Measurements from ENCODE around the gene UBXN10.

DNA sequence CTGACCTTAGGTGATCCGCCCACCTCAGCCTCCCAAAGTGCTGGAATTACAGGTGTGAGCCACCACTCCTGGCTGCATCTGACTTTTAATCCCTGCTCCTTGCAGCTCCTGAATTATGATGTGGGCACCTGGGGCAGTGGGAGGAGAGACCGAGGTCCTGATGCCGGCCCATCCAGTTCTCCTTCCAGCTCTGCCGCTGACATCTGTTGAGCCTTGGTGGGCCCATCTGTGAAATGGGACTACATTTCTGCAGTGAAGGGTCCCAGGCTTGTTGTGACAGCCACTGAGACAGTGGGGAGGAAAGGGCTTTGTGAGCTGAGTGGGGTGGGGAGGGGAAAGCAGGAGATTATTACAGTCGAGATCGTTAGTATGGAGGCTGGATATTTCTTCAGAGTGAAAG lies 34.9 kb upstream of the UBXN10 start:
- TF ChIP-seq, protein P1, sequence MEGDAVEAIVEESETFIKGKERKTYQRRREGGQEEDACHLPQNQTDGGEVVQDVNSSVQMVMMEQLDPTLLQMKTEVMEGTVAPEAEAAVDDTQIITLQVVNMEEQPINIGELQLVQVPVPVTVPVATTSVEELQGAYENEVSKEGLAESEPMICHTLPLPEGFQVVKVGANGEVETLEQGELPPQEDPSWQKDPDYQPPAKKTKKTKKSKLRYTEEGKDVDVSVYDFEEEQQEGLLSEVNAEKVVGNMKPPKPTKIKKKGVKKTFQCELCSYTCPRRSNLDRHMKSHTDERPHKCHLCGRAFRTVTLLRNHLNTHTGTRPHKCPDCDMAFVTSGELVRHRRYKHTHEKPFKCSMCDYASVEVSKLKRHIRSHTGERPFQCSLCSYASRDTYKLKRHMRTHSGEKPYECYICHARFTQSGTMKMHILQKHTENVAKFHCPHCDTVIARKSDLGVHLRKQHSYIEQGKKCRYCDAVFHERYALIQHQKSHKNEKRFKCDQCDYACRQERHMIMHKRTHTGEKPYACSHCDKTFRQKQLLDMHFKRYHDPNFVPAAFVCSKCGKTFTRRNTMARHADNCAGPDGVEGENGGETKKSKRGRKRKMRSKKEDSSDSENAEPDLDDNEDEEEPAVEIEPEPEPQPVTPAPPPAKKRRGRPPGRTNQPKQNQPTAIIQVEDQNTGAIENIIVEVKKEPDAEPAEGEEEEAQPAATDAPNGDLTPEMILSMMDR (IDR thresholded peaks at IDR 0.05; ENCODE audit: insufficient read depth, low read depth, low read length): no peak
- TF ChIP-seq EZH2 (IDR thresholded peaks at IDR 0.05; ENCODE audit: insufficient read depth, low read length): no peak

Data from astrocyte (in vitro differentiated cells and primary cell).